H7 (cell line): ENCODE measurements around the gene PKDCC. TPM values are rescaled to one million over a fixed set of nuclear protein-coding genes. Genes with fewer than 3 reads are reported as not detected.

Experiments used
- DNase-seq: peaks from one replicate; pipeline ENCODE4 v3.0.0; 2012
- H3K27me3 ChIP-seq: 2 replicates; pipeline ENCODE4 v1.6.0; 2011; ENCODE audit warnings: mild to moderate bottlenecking, low read length; ENCODE audit not compliant: control insufficient read depth, insufficient read depth
- H3K36me3 ChIP-seq: replicated peaks from 2 replicates; pipeline ENCODE4 v1.5.1; 2011; ENCODE audit warnings: low read length; ENCODE audit not compliant: control insufficient read depth, insufficient read depth
- H3K4me3 ChIP-seq: 2 replicates; pipeline ENCODE4 v1.5.1; 2011; ENCODE audit warnings: low read depth, mild to moderate bottlenecking, control low read depth, low read length, moderate library complexity; ENCODE audit not compliant: insufficient read depth
- total RNA-seq: library from RNA; depleted of rRNA; stranded (reverse); fragments of >200 nt; shearing (Covaris generic); gene quantifications from 2 replicates; pipeline ENCODE4 v1.2.3, GENCODE V29; 2014; rRNA removed

Gene PKDCC, protein sequence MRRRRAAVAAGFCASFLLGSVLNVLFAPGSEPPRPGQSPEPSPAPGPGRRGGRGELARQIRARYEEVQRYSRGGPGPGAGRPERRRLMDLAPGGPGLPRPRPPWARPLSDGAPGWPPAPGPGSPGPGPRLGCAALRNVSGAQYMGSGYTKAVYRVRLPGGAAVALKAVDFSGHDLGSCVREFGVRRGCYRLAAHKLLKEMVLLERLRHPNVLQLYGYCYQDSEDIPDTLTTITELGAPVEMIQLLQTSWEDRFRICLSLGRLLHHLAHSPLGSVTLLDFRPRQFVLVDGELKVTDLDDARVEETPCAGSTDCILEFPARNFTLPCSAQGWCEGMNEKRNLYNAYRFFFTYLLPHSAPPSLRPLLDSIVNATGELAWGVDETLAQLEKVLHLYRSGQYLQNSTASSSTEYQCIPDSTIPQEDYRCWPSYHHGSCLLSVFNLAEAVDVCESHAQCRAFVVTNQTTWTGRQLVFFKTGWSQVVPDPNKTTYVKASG
- 90.2 and 176 TPM in 2 replicates for total RNA-seq

DNA sequence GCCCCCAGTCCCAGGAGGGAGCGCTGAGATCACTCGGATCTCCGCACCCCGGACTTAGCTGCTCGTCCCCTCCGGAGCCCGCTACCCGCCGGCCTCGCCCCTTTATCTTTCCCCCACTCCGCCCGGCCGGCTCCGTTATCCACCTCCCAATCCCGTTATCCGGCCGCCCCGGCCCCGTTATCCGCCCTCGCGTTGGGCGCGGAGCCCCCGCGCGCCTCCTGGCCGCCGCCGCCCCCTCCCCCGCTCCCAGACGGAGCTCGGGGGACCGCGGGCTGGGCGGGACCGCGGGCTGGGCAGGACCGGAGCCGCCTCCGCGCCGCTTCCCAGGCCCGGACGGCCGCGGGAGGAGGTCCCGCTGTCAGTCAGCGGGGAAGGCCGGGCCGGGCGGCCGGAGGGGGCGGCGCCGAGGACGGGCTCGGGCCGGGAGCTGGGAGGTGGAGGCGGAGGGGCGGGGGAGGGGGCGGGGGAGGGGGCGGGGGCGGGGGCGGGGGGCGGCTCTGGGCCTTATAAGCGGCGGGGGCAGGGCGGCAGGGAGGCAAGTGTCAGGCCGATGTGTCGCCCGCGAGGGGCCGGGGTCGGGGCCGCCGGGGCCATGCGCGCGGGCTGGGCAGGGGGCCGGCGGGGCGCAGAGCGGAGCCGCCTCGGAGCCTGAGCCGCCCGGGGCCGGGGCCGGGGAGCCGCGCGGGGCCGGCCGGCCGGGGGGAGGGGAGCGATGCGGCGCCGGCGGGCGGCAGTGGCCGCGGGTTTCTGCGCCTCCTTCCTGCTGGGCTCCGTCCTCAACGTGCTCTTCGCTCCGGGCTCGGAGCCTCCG is at the start of gene PKDCC:
PKDCC (plus strand) TSS at position 534 of the 811 bp plus-strand sequence; CDS start at position 713, 179 bp downstream.
- peak; percentile 99 for DNase-seq
- peak within 1 kb of the TSS; percentile 76 for H3K4me3 ChIP-seq
- H3K36me3 ChIP-seq = no peaks in the 10 kb centered on the region
- H3K27me3 ChIP-seq = peaks cover 11% of the 10 kb centered on the region

DNA sequence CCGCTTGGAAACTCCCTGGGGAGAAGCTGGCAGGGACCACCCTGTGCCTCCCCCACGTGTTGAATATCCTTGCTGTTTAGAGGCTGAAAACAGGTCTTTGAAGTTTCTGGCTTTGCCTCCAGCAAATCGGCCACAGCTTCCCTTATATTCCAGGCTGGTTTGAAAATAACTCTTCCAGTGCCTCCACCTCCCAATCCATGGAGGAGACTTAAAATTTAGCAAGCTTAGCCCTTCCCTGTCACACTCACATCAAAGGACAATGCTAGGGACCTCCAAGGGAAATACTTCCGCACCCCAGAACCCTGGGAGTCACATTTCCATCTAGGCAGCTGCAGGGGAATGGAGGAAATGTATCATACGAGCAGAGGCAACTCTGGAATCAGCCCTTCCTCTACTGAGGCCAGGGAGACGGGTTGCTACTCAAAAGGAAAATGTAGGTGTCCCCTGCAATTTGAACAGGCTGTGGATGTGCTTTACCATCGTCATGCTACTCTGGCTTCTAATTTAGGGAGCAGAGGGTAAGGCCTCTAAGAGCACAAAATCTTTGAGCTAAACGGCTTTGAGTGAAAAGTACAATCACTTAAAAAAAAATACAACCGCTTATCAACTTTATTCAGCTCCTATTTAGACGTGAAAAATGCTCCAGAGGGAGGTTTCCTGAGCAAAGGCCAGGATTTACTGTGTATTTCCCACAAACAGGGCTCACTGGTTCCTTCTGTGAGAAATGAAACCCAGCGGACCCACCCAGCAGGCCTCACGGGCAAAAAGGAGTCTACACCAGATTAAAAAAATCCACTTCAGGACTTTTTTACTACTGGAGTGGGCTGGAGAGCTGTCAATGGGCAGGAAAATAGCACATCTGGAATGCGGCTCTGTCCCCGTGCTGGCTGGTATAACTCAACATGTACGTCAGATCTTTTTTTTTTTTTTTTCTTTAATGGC is 49.4 kb upstream of the PKDCC start:
- Histone ChIP-seq H3K4me3 (no peak overlapping the region), H3K27me3 (no peaks in the 10 kb centered on the region), H3K36me3 (no peaks in the 10 kb centered on the region)
- no peak for DNase-seq

DNA sequence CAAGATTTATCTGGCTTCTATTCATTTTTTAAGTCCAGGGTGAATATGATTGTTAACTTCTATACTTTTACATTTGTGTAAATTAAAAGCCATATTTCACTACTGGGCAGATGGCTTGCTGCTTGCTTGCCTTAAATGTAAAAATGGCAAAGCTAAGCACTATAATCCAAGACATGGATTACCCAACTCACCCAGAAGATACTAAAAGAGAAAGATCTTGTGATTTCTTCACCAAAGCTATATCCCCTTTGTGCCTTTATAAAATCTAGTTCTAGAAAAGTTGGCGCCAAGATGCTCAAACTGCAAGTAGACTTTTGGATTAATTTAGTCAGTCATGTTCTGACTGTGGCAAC is 48.7 kb upstream of the PKDCC start:
- no peaks in the 10 kb centered on the region for H3K27me3 ChIP-seq
- H3K36me3 ChIP-seq = no peaks in the 10 kb centered on the region
- DNase-seq = no peak
- H3K4me3 ChIP-seq = no peak overlapping the region

DNA sequence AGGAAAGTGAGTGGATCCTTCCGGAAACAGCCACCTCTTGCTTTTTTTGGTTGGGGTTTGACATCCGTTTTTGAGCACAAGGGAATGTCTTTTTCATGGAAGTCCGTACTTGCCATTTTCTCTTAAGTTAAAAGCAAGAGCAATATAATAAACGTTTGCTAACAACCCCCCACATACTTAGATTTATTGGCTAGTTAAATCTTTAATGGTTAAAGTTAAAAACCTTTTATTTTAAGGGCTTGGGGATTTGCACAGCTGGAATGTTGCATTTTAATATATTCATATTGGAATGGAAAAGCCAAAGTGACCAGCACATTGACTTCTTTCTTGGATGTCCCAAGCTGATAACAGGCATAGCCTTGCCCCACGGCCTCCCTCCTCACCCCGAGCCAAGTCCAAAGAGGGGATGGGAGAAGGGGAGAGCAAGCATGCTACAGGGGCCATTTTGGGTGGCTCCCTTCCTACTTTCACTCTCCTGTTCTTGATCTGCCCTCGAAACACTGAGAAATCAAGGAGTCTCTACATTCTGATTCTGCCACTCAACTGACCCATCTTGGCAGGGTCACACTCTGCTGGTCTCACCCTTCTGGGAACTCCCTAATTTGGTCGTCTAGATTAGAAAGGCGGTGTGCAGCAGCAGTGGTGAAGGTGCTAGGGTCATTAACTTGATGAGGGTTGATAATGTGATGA is 48.1 kb upstream of the PKDCC start:
- Histone ChIP-seq H3K27me3 (no peaks in the 10 kb centered on the region), H3K4me3 (no peak overlapping the region), H3K36me3 (no peaks in the 10 kb centered on the region)
- no peak for DNase-seq

DNA sequence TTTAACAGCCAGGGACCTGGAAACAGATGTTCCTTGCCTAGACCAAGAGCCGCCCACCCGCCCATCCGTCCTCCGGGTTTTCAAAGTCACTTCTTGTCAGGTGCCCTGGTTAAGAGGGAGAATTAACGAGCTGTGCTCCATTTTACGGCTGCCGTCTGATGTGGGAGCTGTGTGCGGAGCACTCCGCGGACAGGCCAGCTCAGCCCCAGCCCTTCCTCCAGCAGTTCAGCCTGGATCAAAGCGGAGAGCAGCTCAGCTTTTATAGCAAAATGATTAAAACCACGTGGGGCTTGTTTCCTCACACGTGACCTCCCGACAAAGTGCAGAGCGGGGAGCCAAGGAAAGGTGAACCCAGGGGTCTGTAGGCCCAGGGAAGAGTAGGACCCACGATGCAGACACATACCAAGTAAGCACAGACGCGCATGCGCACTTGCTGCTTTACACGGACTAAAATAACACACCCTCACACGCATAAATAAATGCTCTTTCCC is 46.1 kb upstream of the PKDCC start:
- no peaks in the 10 kb centered on the region for H3K36me3 ChIP-seq
- no peak for DNase-seq
- H3K4me3 ChIP-seq = no peak overlapping the region
- no peaks in the 10 kb centered on the region for H3K27me3 ChIP-seq

DNA sequence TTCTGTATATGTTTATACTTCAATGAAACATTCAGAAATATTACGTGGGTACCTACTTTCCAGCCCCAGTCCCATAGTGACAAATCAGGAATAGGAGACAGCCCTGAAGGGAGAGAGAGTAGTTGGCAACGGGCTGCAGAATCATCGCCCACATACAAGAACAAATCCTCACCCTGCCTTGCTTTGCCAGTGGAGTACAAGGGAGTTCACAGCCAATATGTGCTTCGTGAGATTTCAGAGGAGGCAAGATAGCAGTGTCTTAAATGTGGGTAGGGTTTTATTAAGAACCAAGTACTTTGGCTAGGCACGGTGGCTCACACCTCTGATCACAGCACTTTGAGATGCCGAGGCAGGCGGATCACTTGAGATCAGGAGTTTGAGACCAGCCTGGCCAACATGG is 40.3 kb upstream of the PKDCC start:
- Histone ChIP-seq H3K4me3 (no peak overlapping the region), H3K36me3 (no peaks in the 10 kb centered on the region), H3K27me3 (no peaks in the 10 kb centered on the region)
- no peak for DNase-seq

DNA sequence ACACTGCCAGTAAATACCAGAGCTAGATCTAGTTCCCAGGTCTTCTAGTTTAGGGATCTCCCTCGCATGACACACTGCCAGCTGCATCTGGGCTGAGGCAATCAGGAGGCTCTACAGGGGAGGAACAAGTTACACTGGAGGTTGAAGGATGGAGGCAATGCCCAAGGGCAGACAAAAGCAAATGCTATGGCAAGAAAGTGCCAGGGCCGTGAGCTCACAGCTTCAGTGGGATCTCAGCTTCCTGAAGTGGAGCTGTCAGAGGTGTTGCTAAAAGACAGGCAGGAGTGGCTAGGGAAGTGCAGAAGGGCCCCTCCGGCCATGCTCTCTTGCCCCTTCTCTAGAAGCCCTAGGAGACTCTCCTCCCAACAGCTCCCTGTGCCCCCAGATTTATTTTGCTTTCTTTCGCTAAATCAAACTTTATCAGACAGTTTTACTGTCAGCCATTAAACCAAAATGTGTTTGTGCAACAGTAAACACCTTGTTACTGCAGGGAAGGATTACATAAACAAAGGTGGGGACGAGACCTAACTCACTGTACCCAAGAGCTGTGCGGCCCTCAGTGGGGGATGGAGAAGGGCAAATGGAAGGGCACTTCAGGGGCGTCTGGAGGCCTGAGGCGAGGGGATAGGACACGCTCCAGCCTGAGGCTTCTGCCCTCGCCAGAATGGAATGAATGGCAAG is 39.4 kb upstream of the PKDCC start:
- H3K36me3 ChIP-seq = no peaks in the 10 kb centered on the region
- H3K4me3 ChIP-seq = no peak overlapping the region
- DNase-seq = no peak
- no peaks in the 10 kb centered on the region for H3K27me3 ChIP-seq

DNA sequence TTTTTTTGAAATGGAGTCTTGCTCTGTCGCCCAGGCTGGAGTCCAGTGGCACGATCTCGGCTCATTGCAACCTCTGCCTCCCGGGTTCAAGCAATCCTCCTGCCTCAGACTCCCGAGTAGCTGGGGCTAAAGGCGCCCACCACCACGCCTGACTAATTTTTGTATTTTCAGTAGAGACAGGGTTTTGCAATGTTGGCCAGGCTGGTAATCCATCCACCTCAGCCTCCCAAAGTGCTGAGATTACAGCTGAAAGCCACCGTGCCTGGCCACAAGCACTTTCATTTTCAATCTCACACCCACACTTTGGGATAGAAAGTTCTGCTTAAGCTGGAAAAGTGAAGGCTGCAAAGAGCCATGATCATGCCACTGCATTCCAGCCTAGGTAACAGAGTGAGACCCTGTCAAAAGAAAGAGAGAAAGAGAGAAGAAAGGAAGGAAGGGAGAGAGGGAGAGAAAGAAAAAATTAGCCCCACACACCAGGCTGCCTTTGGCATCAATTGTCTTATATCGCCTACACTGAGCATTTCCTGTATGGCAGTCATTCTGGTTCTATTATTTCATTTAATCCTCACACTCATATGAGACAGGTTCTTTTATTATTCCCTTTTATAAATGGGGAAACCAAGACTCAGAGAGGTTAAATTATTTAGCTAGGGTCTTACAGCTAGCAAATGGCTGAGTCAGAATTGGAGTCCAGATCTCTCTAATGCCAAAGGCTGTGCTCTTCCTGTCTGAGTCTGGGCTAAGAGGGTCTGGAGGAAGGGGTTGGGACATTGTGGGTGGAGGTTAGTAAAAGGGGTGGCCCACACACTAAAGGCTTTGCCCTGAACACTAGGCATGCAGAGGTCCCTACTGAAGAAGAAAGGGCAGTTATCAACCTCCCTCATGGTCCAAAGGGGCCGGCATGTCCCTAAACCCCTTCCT is 37.9 kb upstream of the PKDCC start:
- H3K27me3 ChIP-seq = no peaks in the 10 kb centered on the region
- no peak overlapping the region for H3K4me3 ChIP-seq
- H3K36me3 ChIP-seq = no peaks in the 10 kb centered on the region
- DNase-seq = no peak

DNA sequence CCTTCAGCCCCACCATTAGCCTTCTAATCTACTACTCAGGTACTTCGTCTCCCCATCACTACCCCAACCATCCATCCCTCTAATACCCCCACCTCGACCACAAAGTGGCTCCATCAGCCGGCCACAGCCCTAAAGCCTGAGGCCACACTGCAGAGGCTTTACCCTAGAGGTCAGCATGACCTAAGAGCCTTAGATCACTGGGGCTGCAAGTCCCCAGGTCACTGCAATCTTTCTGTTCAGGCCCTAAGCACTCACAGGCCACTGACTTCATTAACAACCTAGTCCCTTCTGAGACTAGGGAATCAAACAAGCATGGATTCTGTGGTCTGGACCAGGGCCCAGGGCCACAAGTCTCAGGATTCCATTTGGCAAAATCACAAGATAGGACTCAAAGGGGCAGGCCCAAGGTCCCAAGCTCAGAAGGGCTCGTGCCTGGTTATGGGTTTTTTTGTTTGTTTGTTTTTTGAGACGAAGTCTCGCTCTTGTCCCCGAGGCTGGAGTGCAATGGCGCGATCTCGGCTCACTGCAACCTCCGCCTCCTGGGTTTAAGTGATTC is 37.0 kb upstream of the PKDCC start:
- Histone ChIP-seq H3K36me3 (no peaks in the 10 kb centered on the region), H3K27me3 (no peaks in the 10 kb centered on the region), H3K4me3 (no peak overlapping the region)
- no peak for DNase-seq

DNA sequence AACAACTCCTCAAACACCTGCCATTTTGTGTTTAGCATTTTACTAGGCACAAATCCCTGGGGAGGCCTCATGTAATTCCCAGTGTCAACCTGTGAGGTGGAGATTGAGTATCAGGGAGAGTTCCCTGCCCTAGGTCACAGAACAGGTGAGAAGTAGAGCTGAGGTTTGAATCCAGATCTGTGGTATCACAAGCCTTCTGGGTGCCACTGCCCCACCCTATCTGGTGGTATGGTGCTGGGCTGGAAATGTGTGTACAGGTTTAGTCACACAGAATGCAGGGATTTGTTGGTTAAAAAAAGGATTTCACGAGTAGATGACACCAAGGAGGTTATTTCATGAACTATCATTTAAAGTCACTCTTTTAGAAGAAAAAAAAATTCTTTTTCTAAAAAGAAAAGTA is 35.7 kb upstream of the PKDCC start:
- no peak for DNase-seq
- Histone ChIP-seq H3K36me3 (no peaks in the 10 kb centered on the region), H3K27me3 (no peaks in the 10 kb centered on the region), H3K4me3 (no peak overlapping the region)

DNA sequence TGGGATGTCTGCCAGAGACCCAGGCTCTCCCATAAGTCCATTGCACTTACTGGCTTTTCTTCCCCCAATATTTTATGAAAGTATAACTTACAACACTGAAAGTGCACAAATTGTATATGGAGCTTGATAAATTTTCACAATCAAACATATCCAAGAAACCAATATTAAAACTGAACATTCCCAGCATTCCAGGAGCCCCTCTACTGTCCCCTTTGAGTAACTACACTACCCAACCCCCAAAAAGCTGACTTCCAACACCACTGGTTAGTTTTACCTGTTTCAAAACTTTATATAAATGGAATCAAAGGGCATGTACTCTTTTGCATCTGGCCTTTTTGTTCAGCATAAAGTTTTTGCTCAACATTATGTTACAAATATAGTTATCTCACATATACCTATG is 35.2 kb upstream of the PKDCC start:
- H3K36me3 ChIP-seq = no peaks in the 10 kb centered on the region
- no peak for DNase-seq
- no peak overlapping the region for H3K4me3 ChIP-seq
- no peaks in the 10 kb centered on the region for H3K27me3 ChIP-seq

DNA sequence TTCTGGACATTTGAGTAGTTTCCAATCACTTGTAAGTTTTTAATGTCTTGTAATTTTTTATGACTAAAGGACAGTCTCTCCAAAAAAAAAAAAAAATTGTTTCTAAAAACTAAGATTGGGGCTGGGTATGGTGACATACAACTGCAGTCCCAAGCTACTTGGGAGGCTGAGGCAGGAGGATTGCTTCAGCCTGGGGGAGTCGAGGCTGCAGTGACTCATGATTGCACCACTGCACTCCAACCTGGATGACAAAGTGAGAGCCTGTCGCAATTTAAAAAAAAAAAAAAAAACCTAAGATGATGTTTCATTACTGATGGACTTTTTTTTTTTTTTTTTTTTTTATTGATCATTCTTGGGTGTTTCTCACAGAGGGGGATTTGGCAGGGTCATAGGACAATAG is 34.4 kb upstream of the PKDCC start:
- Histone ChIP-seq H3K27me3 (no peaks in the 10 kb centered on the region), H3K36me3 (no peaks in the 10 kb centered on the region), H3K4me3 (no peak overlapping the region)
- no peak for DNase-seq
